Germinal center (tissue), 1 donor: ENCODE results near the gene TNS3.
A peak's percentile ranks its signal among the peaks of the same experiment; 100 is the strongest.

Experiments
- DNase-seq: peaks from one replicate; pipeline ENCODE4 v3.0.0; 2012; ENCODE audit warnings: mixed read lengths, low spot score

Gene TNS3

DNA sequence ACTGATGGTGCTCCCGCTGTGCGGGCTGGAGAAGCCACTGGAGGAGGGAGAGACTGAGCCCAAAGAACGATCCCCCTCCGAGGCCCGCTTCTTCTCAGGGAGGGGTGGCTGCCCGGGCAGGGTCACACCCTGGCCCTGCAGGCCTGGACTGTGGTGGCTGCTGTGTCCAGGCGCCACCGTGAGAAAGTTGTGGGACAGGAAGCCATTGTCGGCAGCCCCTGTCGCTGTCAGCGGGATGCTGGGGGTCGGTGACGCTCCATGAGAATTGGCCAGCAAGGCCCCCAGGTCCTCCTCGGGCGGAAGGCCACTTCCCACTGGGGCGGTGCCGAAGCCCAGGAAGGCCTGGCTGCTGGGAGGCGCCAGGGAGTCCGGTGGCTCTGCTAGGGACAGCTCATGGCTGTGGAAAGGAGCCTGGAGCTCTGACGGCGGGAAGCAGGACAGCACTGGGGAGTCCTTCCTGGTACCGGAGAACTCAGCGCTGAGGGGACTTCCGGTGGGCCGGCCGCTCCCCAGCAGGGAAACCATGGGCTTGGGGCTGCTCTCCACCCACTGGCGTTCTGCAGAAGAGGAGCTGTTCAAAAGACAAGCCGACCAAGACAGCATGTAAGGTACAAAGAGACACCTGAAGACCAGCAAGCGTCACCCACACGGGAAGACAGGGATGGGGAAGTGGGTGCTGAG lies 278.8 kb downstream of the TNS3 start:
- DNase-seq: no peak

DNA sequence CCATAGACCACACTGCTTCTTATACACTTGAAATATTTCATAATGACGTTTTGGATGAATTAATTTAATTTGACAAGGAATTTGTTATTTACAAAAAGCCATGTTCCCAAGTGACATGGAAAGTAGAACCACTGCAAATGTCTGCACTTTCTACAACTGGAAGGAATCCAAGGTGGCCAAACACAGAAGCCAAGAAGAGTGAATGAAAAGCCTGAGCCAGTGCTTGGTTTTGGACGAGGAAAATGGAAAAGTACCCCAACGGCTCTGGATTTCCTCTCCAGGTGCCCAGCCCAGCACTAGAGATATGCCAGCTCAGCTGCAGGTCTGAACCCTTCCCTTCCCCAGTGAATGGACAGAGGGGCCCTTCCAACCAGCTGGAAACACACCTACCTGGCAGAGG lies 279.4 kb downstream of the TNS3 start:
- no peak for DNase-seq

DNA sequence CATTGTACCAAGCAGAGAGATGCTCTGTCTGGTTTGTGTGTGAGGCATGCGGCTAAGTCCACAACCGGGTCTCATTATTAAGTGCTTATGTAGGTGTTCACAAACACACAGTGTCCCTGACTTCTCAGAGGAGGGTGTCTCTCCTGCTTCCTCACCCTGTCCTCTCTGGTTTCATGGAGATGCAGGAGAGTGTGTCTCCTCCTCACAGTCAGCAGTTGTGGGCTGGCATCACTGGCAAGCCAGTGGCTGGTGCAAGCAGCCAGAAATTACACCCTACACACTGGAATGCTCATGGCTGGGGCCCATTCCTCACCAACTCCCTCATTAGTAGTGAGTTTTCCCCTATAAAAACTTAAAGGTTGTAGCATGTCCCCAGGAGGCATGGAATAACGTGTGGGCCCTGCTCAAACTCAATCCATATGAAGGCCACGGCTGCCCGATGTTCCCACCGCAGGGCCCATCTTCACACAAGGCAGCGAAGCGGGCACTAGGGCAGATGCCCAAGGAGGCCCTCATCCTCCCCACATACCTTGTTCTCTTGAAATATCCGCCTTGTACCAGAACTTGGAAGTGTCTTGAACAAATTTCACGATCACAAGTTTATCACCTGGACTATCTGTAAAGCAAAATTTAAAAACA lies 280.1 kb downstream of the TNS3 start:
- DNase-seq: no peak

DNA sequence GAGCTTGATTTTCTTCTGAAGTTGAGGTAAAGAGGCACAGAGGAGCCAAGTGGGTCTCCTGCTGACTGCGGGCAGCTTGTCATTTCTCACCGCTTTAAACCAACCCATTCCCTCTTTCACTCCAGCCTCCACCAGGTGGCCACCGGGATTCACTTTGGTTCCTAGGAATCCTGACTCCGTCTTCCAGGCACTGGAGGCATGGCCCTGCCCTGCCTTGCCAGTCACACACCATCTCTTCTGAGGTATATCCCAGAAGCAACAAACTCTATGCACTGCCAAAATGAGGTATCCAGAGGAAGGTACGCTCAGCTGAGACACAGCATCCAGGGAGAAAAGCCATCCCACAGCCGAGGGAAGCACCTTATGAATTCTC lies 280.8 kb downstream of the TNS3 start:
- no peak for DNase-seq

DNA sequence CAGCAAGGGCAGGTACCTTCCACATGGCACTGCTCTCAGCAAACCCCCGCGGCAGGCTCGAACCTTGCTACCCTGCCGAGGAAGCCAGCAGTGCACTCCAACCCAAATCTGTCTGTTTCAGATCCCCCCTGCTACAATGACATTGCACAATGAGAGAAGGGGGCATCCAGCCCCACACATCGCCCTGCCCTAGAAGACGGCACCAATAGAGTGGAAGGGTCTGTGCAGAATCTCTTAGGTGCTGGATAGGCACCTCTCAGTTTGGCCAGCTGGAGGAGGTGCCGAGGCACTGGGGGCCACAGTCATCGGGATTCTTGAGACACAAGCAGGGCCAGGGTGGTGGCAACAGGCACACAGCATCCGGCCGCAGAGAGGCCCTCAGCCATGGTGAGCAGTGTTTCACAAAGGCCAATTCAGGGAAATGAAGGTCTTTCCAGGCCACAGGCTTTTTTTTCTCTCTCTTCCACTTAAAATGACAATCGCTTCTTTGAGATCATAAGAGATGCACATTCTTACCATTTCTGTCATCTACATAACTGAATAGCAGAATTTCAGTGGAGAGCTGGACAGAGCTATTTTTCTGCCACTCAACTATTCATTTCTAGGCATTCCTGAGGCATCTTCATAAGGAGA lies 281.3 kb downstream of the TNS3 start:
- no peak for DNase-seq

DNA sequence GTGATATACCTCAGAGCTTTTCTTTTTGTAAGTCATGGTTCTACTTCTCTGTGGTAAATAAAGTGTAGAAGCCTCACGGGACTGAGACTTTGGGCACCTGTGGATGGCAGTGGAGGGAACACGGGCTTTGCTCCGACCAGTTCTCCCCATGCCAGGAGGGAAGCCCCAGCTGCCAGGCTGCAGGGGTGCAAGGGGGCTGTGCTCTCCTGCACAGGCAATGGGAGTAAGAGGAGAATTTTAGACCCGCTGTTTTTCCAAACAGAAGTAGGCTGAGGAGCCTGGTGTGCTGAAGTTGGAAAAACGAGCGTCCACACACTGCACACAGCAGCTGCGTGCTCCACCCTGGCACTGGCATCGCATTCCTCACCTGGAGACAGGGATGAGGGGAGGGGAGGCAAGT lies 282.4 kb downstream of the TNS3 start:
- no peak for DNase-seq

DNA sequence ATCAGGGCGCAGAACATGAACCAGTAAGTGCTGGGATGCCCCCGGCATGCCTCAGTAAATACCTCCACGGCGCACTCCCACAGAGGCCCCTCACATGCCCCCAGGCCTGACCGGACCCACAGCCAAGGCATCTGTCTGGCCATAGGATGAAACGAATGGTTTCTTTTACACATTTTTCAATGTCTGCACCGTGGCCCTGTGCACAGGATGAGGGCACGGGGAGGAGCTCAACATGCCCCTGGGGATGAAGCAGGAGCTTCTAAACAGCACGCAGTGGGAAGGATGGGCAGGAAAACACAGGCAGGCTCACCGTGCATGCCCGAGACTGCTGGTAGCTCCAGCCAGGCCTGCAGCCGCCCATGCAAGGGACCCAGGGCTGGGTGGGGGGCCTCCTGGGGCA lies 283.3 kb downstream of the TNS3 start:
- no peak for DNase-seq

DNA sequence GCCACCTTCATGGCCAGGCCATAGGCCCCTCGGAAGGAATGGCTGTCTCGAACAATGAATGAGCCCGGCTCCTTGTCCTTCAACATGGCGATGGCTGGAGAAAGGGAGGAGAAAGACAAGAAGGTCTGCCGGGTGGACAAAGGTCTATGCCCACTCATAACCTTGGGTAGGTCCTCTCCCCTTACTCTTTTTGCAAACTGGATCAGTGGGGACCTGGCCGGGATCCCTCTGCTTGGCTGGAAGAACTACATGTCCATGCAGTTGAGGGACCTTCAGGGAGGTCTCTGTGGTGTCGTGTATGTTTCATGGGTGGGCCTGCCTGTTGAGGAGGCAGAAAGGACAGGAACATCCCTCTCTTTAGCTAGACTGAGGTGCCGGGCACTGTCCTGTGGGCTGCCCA lies 284.8 kb downstream of the TNS3 start:
- DNase-seq: no peak

DNA sequence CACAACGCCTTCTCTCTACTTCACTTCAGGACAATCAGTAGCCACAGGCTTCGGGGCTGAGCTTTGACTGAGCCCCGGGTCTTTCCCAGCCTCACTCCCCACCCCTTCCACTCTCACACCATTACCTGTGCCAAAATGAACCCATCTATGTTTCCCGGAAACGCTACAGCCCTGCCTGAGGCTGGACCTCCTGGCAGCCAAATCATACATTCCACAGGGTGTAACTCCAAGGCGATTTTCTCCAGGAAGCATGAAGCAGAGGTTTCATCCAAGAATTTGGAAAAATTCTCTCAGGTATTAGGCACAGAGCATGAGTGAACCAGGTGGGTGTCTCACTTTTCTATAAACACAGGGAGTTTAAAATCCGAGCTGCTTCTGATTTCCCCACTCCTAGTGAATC lies 286.3 kb downstream of the TNS3 start:
- no peak for DNase-seq

DNA sequence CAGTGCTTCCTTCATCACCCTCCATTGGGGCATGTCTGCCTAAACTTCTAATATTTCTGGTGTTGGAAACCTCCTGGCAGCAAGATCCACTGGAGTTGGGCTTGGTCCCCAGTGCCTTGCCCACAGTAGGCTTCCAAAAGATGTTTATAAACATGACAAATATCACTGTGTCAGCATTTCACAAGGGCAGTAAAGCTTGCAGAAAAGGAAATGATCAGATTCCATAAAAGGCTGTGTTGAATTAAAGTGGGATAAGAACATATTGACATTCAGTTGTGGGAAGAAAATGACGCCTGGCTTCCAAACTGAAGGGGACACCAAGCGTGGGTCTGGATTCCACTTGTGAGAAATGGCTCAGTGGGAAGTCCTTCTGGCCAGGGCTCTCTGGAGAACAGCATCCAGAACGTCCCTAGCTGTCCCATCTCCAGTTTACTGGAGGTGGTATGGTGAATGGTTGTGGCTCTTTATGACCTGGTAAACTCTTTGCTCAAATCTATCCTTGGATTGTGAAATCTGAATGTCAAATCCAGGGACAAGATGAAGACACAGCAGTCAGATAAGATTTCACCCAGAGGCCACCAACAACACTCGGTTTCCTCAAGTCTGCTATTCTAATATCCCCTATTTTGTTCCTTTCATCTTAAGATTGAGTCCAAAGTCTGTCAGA lies 287.2 kb downstream of the TNS3 start:
- no peak for DNase-seq

DNA sequence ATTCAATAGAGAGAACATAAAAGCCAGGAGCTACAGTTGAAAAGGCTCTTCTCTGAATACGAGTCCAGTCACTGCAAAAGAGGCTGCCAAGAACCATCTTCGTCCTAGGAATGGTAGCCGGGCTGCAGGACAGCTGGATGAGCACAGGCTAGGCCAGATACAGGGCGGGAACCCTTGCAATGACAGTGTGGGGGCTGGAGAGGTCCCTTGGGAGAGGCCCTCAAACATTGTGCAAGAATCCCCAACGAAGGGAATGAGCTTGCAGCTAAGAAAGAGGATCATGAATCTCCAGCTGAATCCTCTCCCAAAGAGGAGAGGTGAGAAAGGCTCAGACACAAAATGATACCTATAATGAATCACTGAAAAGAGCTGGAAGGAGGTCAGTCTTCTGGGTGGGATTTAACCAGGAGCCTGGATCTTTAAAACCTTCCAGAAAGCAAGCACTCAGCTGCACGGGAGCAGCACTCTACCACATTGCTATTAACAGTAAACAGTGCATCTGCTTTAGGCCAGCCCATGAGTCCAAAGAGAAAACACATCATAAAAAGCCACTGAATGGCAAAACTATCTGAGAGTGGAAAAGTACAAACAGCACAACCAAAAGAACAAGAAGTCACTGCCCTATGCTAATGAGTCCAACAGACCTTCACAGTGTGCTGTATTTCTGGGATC lies 287.9 kb downstream of the TNS3 start:
- no peak for DNase-seq

DNA sequence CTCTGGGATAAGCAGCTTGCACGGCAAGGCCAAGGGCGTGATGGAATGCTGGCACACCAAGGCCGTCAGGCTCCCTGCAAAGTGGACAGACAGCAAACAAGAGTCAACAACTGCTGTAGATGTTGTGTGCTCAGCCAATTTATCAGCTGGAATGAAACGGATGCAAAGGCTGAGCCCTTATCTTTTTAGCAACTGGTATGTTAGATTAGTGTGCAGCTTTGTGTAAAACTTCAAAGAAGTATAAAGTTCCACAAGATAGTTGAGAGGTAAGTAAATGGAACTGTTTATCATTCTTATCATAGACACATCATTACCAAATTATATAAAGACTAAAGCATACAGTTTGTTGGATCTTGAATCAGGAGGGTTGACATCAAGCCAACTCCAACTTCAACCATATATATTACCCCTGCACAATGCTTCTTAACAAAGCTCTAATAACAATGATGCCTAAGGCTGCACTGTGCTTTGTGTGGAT lies 289.0 kb downstream of the TNS3 start:
- DNase-seq: no peak

DNA sequence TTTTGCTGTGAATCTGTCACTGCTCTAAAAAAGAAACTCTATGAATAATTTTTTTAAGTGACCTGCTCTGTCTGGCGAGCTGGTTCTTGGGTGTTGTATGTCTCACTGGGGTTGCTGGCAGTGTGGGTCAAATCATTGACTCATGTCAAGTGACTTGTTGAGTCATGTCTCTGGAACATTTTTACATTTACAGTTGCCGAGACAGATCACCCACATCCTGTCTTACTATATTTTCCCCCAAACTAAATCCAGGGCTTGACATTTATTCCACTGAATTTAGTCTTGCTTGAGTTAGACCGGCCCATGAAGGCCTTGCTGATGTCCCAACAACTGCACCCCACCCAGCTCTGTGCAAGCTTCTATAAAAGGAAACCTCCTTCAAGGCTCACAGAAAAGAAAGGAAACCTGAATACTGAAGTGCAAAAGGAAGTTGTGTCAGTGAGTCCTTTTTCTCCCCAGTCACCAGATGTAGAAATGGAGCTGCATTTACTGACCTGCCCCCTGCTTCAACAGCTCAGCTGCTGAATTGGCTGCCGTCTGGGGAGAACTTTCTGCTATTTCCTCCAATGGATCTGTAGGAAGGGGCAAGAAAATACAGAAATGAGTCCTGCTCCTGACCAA lies 290.3 kb downstream of the TNS3 start:
- DNase-seq: peak; percentile 19

DNA sequence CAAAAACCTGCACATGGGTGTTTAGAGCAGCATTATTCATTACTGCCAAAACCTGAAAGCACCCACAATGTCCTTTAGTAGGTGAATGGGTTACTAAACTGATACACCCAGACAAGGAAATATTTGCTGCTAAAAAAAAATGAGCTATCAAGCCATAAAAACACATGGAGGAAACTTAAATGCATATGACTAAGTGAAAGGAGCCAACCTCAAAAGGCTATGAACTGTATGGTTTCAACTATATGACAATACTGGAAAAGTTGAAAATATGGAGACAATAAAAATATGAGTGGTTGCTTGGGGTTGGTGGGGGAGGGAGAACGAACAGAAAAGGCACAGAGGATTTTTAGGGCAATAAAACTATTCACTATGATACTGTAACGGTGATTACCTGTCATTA lies 291.0 kb downstream of the TNS3 start:
- no peak for DNase-seq

DNA sequence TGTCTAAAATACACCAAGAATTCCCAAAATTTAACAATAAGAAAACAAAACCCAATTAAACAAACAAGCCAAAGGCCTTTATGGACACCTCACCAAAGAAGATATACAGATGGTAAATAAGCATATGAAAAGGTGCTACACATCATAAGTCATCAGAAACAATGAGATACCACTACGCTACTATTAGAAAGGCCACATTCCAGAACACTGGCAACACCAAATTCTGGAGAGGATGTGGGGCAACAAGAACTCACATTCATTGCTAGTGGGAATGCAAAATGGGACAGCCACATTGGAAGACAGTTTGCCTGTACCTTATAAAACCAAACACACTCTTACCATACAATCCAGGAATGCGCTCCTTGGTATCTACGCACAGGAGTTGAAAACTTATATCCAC lies 291.4 kb downstream of the TNS3 start:
- DNase-seq: no peak

DNA sequence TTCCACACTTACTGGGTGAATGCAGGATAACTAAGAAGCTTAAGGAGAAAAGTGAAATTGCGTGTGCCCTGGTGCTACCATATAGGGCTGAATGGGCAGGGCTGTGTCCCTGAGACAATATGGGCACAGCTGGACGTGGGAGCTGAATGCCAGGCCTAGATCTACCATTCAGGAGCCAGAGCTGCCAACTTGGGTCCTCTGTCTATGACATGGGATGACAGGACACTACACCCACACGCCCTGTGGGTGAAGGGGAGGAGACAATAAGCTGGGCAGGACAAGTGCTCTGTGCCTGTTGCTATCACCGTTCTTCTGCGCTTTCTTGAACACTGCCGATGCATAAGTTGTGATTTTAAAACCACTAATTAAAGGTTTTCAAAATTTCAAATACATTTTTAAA lies 293.9 kb downstream of the TNS3 start:
- DNase-seq: no peak

DNA sequence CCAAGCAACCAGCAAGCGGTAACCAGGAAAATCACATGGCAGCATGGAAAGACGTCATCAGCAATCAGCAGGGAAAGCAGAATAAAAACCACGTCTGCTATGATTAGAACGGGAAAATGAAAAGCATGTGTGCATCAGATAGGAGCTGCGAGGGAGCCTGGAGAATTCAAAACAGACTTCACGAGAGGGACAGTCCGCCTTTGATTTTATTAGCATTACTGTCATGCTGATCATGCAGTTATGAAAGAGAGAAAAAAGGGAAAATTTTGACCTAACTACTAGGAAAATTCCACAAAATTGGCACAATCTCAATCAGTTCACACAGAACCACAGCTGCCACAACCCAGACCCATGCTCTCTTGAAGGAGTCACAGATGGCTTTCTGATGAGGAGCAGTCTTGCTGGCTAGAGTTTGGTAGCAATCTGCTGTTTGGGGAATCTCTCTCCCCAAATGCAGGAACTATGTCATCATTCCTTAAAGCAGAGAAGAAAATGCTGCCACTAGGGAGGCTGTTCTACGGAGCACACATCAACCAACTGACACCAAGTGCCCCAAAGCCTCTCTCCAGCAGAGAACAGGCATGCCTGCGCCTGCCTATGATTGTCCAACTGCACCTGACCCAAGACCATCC lies 295.9 kb downstream of the TNS3 start:
- DNase-seq: no peak

DNA sequence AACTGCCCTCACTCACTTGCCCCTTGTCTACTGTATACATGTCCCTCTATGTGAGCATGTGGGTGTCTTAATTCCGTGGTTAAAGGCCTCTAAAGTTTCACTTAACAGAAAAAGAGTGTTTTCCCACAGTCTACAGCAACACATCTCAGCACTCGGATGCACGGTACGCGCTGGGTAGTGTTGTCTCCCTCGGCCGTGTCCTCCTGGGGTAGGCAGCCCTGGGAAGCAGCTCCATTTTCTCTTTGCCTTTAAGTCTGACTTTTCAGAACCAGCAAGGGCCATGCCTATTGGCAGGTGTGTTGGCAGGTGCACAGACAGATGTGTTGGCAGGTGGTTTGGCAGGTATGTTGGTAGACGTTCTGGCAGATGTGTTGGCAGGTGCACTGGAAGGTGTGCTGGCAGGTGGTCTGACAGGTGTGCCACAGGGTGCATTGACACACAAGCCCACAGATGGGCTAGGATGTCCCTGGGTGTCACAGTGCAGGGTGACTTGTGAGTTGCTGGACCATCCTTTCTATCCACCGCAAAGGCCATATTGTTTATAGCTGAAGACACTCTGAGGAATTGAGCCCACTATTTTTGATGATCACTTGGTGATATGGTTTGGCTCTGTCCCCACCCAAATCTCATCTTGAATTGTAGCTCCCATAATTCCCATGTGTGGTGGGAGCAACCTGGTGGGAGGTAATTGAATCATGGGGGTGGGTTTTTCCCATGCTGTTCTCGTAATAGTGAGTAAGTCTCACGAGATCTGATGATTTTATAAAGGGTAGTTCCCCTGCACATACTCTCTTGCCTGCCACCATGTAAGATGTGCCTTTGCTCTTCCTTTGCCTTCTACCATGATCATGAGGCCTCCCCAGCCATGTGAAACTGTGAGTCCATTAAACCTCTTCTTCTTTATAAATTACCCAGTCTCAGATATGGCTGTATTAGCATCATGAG lies 296.9 kb downstream of the TNS3 start:
- no peak for DNase-seq

DNA sequence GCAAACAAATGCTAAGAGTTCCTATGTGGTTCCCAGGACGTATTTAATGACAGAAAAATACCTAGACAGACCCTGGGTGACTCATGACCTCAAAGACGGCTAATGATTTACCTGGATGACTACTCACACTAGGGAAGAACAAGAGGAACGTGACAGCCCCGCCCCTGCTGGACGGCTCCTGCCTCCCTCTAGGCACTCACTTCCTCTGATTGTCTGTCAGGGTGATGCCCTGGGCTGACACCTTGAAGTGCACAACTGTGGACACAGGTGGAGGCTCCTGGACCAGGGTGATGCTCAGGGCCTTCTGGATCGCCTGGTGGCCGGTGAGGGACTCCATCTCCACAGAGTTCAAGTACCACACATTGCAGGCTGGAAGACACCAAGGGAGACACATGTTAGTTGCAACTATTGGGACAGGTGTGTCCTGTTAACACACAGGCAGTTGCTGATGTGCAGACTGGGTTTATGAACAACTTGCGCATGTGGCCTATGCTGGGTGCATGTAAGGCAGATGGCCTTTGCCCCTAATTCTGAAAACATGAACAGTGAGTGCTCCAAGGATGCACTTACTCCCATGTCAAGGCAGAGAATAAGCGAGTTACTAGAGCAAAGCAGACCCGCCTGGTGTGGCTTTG lies 298.3 kb downstream of the TNS3 start:
- no peak for DNase-seq
